Mononuclear cell (primary cell): ENCODE results near the gene COL13A1. TPM values are rescaled to one million over a fixed set of nuclear protein-coding genes. Genes with fewer than 3 reads are reported as not detected.

ENCODE experiments used
- H3K27me3 ChIP-seq: 2 replicates; pipeline ENCODE4 v1.6.0; 2011; ENCODE audit warnings: low read length, control low read depth; ENCODE audit not compliant: insufficient read depth
- H3K4me1 ChIP-seq: 2 replicates; pipeline ENCODE4 v1.5.1; 2011; ENCODE audit warnings: mild to moderate bottlenecking, low read length, control low read depth; ENCODE audit not compliant: insufficient read depth
- H3K4me3 ChIP-seq: 2 replicates; pipeline ENCODE4 v1.5.1; 2011; ENCODE audit warnings: mild to moderate bottlenecking, low read length, moderate library complexity
- H3K9me3 ChIP-seq: 2 replicates; pipeline ENCODE4 v1.5.1; 2011; ENCODE audit warnings: low read depth, mild to moderate bottlenecking, control low read depth, low read length
- total RNA-seq: library from RNA; depleted of rRNA; stranded (reverse); fragments of >200 nt; gene quantifications from one replicate; pipeline ENCODE4 v1.2.3, GENCODE V29; 2012

The COL13A1 gene
- total RNA-seq, 1 donor = 0.52 TPM

DNA sequence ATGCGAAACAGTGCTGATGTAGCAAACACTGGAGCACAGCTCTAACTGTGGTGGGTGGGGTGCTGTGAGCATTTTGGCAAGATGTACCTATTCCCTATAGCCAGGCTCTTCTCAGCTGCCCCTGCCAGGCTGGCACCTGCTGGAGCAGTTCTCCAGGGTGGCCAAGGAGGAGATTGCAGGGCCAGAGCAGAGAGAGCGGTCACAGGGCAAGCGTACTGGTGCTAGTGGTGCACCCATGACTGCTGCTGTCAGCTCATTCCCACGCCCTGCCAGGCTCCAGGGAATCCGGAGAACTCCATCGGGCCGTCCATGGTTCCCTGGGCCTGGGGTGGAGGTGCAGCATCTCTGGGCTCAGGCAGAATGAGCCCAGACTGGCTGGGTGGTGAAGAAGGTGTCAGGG lies 2.1 kb downstream of the COL13A1 start:
- Histone ChIP-seq H3K4me1 (peaks cover 11% of the 10 kb centered on the region), H3K27me3 (peaks cover 42% of the 10 kb centered on the region), H3K4me3 (no peak overlapping the region), H3K9me3 (no peaks in the 10 kb centered on the region)

DNA sequence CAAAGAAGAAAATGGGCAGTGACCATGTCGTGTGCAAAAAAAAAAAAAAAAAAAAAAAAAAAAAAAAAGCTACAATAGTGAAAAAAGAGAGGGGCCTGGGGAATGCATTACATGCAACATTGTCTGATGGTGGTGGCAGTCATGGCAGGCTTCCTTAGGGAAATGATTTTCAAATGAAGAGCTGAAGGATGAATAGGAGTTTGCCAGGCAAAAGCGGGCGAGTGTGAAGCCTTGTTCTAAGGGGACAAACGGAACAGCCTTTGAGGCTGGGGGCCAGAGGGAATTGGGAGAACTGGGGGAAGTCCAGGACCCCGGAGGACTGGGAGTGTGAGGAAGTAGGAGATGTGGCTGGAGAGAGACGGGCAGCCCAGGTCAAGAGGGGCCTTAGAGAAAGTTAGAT lies 3.1 kb downstream of the COL13A1 start:
- peaks cover 42% of the 10 kb centered on the region for H3K27me3 ChIP-seq
- no peaks in the 10 kb centered on the region for H3K9me3 ChIP-seq
- H3K4me1 ChIP-seq = peaks cover 11% of the 10 kb centered on the region
- H3K4me3 ChIP-seq = no peak overlapping the region

DNA sequence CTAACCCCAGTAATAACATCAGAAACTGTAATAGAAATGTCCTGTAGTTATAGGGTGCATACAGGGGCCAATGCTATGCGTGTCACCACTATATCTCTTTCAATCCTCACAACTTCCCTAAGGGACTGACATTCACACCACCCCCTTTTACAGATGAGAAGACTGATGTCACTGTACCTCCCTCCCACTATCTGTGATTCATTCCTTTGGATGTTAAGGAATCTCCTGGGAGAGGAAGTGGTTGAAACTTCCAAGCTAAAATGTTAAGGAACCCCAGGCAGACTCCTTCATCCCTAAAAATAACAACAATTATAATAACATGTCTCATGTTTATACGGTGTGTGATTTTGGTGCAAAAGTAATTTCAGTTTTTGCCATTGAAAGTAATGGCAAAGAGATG lies 5.4 kb downstream of the COL13A1 start:
- Histone ChIP-seq H3K4me3 (no peak overlapping the region), H3K9me3 (no peaks in the 10 kb centered on the region), H3K27me3 (peaks cover 21% of the 10 kb centered on the region), H3K4me1 (peaks cover 2% of the 10 kb centered on the region)

DNA sequence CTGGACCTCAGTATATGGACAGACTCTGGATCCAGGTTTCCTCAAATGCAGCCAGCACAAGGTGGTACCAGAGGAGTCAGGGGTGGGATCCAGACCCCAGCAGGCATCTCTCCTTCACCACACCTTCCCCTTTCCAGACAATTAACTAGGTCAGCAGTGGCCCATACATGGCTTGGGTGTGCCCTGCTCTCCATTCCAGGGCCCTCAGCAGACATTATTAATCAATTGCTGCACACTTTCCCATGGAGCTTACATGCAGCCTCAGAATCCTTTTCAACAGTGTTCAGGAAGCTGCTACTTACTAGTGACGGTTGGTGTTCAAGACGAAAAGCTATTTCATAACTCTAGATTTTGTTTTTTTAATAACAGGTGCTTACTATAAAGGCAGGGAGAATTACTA lies 6.0 kb downstream of the COL13A1 start:
- H3K4me1 ChIP-seq = no peaks in the 10 kb centered on the region
- no peak overlapping the region for H3K4me3 ChIP-seq
- H3K27me3 ChIP-seq = peaks cover 15% of the 10 kb centered on the region
- no peaks in the 10 kb centered on the region for H3K9me3 ChIP-seq

DNA sequence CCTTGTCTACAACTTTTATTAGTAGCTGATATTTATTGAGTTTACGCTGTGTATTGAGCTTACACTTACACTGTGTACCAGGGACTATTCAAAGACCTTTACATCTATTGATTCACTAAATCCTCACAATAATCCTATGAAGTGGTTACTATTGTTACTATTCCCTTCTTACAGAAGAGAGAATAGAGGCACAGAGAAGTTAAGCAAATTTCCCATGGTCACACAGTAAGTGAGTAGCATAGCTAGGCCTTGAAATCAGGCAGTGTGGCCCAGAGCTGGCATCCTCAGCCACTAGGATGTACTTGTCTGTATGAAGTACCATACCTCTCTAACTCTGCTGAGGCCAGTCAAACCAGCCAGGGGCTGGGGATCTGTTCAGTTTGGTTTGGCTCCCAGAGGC lies 7.6 kb downstream of the COL13A1 start:
- H3K4me3 ChIP-seq = no peak overlapping the region
- H3K27me3 ChIP-seq = no peaks in the 10 kb centered on the region
- H3K4me1 ChIP-seq = no peaks in the 10 kb centered on the region
- no peaks in the 10 kb centered on the region for H3K9me3 ChIP-seq

DNA sequence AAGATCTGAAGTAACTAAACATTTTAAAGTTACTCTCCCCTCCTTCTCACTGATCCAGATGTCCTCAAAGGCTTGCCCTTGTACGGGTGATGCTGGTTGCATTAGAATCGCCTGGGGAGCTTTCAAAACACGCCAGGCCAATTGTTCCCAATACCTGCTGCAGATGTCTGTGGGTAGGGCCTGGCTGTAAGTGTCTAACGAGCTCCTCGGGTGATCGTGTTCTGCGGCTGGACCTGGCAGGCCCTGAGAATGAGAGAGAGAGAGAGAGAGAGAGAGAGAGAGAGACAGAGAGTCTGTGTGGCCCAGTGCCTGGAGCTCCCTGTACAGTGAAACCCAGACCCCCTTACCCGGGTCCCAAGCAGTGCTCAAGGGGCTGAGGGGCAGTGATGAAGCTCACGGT lies 8.4 kb downstream of the COL13A1 start:
- no peaks in the 10 kb centered on the region for H3K4me1 ChIP-seq
- H3K4me3 ChIP-seq = no peak overlapping the region
- H3K9me3 ChIP-seq = no peaks in the 10 kb centered on the region
- H3K27me3 ChIP-seq = no peaks in the 10 kb centered on the region

DNA sequence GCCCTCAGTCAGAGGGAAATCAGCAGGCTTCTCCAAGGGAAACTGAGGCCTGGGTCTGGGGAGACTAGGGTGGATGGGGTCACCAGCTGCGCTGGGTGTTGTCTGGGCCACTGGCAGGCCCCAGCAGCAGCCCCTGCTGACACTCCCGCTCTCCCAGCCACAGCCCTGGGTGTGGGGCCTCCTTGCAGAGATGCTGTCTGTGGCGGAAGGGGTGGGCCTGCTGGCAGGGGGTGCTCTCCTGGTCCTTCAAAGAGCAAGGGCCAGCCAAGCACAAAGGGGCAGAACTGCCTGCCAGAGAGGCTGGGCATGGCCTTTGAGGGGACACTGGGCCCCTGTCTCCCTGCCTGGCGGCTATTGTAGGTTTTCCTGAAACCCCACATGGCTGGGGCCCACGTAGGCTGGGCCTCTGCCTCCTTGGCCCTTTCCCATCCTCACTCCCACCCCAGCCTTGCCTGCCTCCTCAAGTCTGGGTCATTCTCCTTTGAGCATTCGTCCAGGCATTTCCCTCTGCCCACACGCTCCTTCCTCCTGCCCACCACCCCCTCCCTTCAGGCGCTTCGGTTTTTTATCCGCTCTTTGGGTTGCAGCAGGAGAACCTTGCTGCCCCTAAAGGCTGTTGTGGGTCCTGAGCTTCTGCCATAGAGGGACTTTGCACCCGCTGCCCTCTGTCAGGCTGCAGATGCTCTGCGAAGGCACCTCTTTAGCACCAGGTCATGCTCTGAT lies 9.1 kb downstream of the COL13A1 start:
- Histone ChIP-seq H3K4me1 (no peaks in the 10 kb centered on the region), H3K9me3 (no peaks in the 10 kb centered on the region), H3K27me3 (no peaks in the 10 kb centered on the region), H3K4me3 (no peak overlapping the region)

DNA sequence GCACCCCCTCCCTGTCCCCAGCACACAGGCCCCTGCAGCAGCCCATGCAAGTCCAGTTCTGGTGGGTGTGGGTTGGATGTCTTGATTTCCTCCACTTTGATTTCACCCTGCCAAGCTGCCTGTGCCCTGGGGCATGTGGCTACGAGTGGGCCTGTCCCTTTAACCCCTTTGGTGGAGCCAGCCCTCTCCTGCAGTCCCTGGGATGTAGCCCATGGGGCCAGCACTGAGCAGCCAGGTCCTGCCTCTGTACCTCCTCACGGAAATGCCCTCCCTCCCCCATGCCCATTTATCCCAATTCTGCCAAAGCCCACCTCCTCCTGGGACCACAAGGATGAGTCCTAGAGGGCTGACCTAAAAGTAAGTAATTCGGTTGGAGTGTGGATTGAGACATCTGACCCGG lies 11.9 kb downstream of the COL13A1 start:
- Histone ChIP-seq H3K27me3 (no peaks in the 10 kb centered on the region), H3K9me3 (no peaks in the 10 kb centered on the region), H3K4me3 (no peak overlapping the region), H3K4me1 (peaks cover 20% of the 10 kb centered on the region)

DNA sequence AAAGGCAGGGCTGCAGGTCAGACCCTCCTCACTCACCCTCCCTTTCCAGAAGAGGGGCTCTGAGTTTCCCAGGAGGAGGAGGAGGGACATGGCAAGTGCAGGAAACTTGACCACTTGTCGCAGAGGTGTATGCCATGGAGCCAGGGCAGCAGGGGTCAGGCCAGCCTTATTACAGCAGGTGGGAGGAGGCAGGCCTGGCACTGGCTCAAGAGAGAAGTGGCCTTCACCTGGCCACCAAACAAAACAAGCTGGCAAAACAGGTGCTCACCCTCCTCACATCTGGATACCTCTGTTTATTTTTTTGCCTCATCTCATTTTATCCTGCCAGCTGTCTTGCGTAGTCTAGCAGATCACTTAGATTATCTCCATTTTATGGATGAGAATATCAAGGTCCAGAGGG lies 12.5 kb downstream of the COL13A1 start:
- Histone ChIP-seq H3K4me3 (no peak overlapping the region), H3K4me1 (peaks cover 20% of the 10 kb centered on the region), H3K9me3 (no peaks in the 10 kb centered on the region), H3K27me3 (no peaks in the 10 kb centered on the region)

DNA sequence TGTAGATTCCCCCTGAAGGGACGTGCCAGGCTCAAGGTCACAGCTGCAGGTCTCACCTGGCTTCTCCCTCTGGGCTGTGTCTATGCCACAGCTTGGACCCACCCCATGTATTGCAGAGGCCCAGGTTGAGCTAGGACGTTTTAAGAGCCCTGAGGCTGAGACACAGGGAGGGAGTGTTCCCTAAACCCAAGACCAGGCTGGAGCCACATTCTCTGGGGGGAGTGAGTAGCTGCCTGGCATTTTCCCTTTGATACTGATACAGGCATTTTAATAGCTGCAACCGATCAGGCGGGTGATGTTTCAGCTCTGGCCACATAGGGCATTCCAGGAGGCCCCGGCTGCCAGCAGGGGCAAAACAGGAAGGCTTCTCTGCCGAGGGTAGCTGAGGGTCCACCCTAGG lies 13.4 kb downstream of the COL13A1 start:
- Histone ChIP-seq H3K9me3 (no peaks in the 10 kb centered on the region), H3K4me3 (no peak overlapping the region), H3K4me1 (peaks cover 22% of the 10 kb centered on the region), H3K27me3 (no peaks in the 10 kb centered on the region)

DNA sequence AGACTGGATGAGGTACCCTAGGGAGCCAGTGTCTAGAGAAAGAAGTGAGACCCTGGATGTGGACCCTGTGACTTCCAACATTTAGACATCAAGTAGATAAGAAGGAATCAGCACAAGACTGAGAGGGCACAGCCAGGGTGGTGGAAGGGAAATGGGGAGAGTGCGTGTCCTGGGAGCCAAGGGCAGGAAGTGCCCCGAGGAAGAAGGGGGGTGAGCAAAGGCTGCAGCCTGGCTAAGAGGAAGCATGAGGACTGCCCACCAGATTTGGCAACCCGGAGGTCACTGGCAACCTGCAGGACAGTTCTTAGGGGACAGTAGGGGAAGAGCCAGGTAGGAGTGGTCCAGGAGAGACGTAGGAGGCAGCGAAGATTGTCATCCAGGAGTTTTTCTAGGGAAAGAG lies 14.8 kb downstream of the COL13A1 start:
- peaks cover 27% of the 10 kb centered on the region for H3K4me1 ChIP-seq
- no peaks in the 10 kb centered on the region for H3K27me3 ChIP-seq
- H3K4me3 ChIP-seq = no peak overlapping the region
- H3K9me3 ChIP-seq = no peaks in the 10 kb centered on the region

DNA sequence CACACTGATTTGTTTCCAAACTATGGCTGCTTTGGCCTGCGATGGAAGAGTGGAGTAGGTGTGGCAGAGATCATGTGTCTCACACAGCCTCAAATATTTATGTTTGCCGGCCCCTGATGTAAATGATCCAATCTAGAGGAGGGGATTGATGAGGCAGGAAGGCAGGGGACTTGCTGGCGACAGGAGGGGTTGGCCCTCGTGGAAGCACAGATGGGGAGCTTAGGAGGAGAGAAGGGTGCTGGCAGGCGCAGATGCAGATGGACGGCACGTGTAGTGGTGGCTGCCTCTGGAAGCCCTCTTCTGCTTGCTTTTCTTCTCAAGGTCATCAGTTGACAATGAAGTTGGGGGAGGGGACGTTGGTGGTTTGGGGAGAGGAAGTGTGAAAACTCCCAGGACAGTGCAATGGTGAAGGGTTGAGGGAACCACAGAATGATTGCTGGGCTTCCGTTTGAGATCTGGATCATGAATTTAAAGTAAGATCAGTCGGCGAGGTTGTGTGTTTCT lies 15.4 kb downstream of the COL13A1 start:
- Histone ChIP-seq H3K9me3 (no peaks in the 10 kb centered on the region), H3K27me3 (no peaks in the 10 kb centered on the region), H3K4me1 (peaks cover 31% of the 10 kb centered on the region), H3K4me3 (no peak overlapping the region)

DNA sequence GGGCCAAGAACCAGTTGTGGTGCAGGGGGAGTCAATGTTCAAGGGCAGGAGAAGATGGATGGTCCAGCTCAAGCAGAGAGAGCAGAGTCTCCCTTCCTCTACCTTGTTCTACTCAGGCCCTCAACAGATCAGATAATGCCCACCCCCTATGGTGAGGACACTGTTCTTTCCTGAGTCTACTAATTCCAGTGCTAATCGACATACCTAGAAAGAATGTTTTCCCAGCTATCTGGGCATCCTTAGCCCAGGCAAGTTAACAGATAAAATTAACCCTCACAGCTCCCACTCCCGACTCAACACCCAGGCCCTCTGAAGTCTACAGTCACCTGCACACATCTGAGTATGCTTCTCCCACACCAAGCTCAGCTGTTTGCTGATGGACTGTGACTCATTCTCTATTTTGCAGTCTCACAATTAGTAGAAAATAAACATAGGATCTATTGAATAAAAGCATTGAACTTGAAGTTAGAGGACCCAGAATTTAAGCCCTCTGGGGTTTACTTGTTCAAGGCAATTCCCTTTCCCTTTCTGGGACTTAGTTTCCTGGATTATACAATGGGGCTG lies 17.1 kb downstream of the COL13A1 start:
- Histone ChIP-seq H3K4me3 (no peak overlapping the region), H3K9me3 (no peaks in the 10 kb centered on the region), H3K4me1 (peaks cover 31% of the 10 kb centered on the region), H3K27me3 (no peaks in the 10 kb centered on the region)

DNA sequence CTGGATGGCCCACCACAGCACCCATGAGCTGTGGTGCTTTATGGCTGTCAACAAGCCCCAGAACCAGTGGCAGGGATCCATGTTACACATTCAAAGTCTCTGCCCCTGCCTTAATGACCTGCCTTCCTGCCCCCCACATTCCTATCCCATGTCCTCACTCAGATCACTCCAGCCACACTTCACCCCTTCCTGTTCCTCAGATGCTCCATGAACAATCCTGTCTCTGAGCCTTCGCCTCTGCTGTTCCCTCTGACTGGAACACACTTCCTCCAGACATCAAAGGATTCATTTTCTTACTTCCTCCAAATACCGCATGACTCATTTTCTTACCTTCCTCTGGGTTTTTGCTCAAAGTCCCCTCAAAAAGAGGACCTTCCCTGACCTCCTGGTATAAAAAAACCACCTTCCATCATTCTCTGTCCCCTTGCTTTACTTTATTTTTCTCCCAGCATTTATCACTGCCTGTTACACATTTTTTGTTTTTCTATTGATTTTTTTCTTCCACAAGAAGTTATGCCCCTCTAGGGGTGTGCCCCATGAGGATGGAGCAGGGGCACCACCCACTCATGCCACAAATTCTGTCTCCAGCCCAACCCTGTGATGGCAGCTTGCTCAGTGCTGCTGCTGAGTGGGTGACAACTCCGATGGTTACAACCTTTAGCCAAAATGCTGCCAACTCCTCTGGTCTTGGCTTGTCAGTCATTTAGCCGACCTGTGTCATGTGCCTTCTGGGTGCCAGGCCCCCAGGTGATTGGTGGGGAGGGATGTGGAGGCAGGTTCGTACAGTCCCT lies 18.2 kb downstream of the COL13A1 start:
- Histone ChIP-seq H3K9me3 (no peaks in the 10 kb centered on the region), H3K4me1 (peaks cover 31% of the 10 kb centered on the region)

DNA sequence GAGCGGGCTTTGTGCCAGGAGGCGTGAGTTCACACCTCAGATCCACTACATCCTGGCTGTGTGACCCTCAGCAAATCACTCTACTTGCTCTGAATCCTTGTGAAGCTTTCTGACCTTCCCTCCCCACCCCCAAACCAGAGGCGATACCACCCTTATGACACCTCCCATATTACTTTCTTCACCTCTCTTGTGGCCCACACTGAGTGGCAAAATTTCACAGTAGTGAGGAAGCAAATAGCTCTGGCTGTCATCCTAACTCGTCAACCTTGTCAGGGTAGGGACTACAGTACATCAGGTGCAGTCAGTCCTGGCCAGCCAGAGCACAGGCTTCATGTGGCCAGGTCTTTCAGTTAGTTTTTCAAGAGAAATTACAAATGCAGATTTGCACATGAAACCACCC lies 19.1 kb downstream of the COL13A1 start:
- Histone ChIP-seq H3K4me1 (peaks cover 31% of the 10 kb centered on the region), H3K9me3 (no peaks in the 10 kb centered on the region), H3K4me3 (no peak overlapping the region), H3K27me3 (no peaks in the 10 kb centered on the region)

More for the DNA sequence above, 18.2 kb downstream of the COL13A1 start:
- no peaks in the 10 kb centered on the region for H3K27me3 ChIP-seq
- no peak overlapping the region for H3K4me3 ChIP-seq
